ENCODE data around the gene C3orf80. TPM values are rescaled to one million over a fixed set of nuclear protein-coding genes. Genes with fewer than 3 reads are reported as not detected.
"Not testable (repeated sequence)": the region's sequence is repeated elsewhere in the genome, so short reads cannot be mapped to it uniquely, and the experiment has no call there.

Gene C3orf80
- total RNA-seq, 1 donor from 2014 or later: not detected

DNA sequence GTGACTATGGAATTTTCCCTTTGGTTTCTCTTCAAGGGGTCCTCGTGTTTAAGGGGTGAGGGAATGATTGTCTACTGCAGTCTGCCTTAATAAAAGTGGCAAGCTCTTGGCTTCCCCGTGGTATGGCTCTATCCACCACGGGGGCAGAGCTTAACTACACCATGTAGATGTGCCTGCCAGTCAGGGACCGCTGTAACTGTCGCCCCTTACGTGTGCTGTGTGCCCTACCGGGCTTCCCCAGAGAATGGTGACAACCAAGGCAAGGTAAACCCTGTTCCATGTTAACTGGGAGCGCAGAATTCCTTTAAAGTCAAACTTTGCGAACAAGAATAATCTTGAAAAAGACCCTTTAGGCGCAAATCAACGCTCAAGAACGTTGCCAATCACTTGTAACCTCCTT is 966 bp upstream of the C3orf80 start:
- TF ChIP-seq POLR2A (IDR thresholded peaks at IDR 0.05): no peak
- TF ChIP-seq, protein P1, sequence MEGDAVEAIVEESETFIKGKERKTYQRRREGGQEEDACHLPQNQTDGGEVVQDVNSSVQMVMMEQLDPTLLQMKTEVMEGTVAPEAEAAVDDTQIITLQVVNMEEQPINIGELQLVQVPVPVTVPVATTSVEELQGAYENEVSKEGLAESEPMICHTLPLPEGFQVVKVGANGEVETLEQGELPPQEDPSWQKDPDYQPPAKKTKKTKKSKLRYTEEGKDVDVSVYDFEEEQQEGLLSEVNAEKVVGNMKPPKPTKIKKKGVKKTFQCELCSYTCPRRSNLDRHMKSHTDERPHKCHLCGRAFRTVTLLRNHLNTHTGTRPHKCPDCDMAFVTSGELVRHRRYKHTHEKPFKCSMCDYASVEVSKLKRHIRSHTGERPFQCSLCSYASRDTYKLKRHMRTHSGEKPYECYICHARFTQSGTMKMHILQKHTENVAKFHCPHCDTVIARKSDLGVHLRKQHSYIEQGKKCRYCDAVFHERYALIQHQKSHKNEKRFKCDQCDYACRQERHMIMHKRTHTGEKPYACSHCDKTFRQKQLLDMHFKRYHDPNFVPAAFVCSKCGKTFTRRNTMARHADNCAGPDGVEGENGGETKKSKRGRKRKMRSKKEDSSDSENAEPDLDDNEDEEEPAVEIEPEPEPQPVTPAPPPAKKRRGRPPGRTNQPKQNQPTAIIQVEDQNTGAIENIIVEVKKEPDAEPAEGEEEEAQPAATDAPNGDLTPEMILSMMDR (IDR thresholded peaks at IDR 0.05): no peak
- no peak overlapping the region for H3K4me3 ChIP-seq
- no peaks in the 10 kb centered on the region for H3K9me3 ChIP-seq
- H3K27me3 ChIP-seq: no peaks in the 10 kb centered on the region
- no peaks in the 10 kb centered on the region for H3K36me3 ChIP-seq
- H3K4me1 ChIP-seq: peaks cover 30% of the 10 kb centered on the region
- DNase-seq (ENCODE audit: extremely low spot score in 2 of 2): no peak
- H3K27ac ChIP-seq: no peak overlapping the region
- intact Hi-C loops (cut with DNase I): loop anchor here (2.0 kb wide), 1 partner anchor 55 kb away; no protein-coding TSS in a partner anchor

DNA sequence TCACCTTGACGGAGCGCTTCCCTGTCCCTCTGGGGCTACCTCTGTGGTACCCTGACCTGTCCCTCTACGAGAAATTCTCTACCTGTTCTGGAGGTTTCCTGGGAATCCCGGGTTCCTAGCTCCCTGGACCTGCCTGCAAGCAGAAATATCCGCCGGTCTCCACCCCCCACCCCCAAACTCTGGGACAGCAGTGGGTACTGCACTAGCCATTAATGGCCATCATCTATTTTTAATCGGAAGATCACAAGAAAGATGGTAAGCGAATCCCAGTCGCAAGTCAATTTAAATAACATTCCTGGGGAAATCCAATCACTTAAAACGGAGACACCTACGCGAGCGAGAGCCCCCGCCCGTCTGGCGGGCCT is 429 bp upstream of the C3orf80 start:
- H3K9me3 ChIP-seq: no peaks in the 10 kb centered on the region
- no peak for DNase-seq (ENCODE audit: extremely low spot score in 2 of 2)
- H3K27me3 ChIP-seq: no peaks in the 10 kb centered on the region
- H3K36me3 ChIP-seq: no peaks in the 10 kb centered on the region
- intact Hi-C loops (cut with DNase I): loop anchor here (2.0 kb wide), 1 partner anchor 56 kb away; no protein-coding TSS in a partner anchor
- H3K4me3 ChIP-seq: peak overlapping the region; percentile 42 to 59
- no peak overlapping the region for H3K27ac ChIP-seq
- TF ChIP-seq POLR2AphosphoS5 (IDR thresholded peaks at IDR 0.05; ENCODE audit: insufficient read depth in 1 of 2, low read depth in 1 of 2) (no peak), POLR2A (IDR thresholded peaks at IDR 0.05) (no peak)
- TF ChIP-seq, protein P1 (IDR thresholded peaks at IDR 0.05): no peak
- peaks cover 30% of the 10 kb centered on the region for H3K4me1 ChIP-seq

DNA sequence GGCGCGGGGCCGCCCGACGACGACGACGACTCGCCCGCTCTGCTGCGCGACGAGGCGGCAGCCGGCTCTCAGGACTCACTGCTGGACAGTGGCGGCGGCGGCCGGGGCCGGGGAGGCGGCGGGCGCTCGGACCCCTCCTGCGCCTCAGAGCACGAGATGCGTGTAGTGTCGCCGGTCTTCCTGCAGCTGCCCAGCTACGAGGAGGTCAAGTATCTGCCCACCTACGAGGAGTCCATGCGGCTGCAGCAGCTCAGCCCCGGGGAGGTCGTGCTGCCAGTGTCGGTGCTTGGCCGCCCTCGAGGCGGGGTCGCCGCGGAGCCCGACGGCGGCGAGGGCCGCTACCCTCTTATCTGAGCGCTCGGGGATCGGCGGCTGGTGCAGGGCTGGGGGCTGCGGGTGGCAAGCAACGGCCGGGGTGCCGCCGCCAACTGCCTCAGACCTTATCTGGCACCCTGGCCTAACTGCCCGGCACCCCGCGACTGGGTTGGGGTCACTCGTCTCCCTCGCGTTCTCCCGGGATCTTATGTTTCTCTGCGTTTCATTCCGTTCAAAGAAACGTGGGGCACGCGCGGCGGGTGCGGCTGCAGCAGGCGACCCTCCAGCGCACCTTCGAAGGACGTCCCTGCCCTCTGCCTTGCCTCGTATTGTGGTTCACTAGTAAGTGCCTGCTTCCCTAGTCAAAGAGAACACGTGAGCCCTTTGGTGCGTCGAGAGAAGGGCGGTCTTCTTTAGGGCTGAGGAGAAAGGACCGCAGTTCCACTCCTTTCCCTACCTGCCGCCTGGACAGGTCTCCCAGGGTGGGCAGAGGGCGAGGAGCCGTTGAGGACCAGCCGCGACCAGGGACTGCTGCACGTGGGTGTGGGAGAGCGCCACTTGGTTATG is 1.0 kb downstream of the C3orf80 start:
- intact Hi-C loops (cut with DNase I): no loop called here
- Histone ChIP-seq H3K9me3 (no peaks in the 10 kb centered on the region), H3K4me1 (peaks cover 23% of the 10 kb centered on the region), H3K27ac (no peak overlapping the region), H3K36me3 (no peaks in the 10 kb centered on the region), H3K4me3 (peak overlapping the region; percentile 42 to 59), H3K27me3 (no peaks in the 10 kb centered on the region)
- DNase-seq (ENCODE audit: extremely low spot score in 2 of 2): no peak
- TF ChIP-seq POLR2A (IDR thresholded peaks at IDR 0.05): no peak
- TF ChIP-seq, protein P1 (IDR thresholded peaks at IDR 0.05): no peak
- no peak for TF ChIP-seq POLR2AphosphoS5 (IDR thresholded peaks at IDR 0.05; ENCODE audit: insufficient read depth in 1 of 2, low read depth in 1 of 2)

DNA sequence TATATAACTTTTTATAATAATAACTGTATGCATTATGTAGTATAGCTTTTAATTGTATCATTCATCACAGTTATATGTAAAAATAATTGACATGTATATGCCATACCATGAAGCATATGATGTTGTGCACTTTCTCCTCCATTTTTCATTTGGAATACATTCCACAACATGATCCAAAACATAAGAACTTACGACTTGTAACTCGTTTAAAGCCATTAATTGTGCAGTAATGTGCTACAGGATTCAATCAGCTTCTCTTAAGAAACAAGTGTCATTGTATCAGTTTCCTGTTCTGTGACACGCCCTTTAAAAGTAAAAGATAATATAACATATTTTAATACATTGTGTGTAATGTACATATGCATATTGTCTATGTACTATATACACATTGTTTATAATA is 2.2 kb downstream of the C3orf80 start:
- no peaks in the 10 kb centered on the region for H3K9me3 ChIP-seq
- no peaks in the 10 kb centered on the region for H3K27me3 ChIP-seq
- TF ChIP-seq, protein P1 (IDR thresholded peaks at IDR 0.05): no peak
- TF ChIP-seq POLR2AphosphoS5 (IDR thresholded peaks at IDR 0.05; ENCODE audit: insufficient read depth in 1 of 2, low read depth in 1 of 2) (no peak), POLR2A (IDR thresholded peaks at IDR 0.05) (no peak)
- no peak overlapping the region for H3K4me3 ChIP-seq
- intact Hi-C loops (cut with DNase I): no loop called here
- H3K4me1 ChIP-seq: peaks cover 23% of the 10 kb centered on the region
- H3K27ac ChIP-seq: no peak overlapping the region
- DNase-seq (ENCODE audit: extremely low spot score in 2 of 2): no peak
- H3K36me3 ChIP-seq: no peaks in the 10 kb centered on the region

DNA sequence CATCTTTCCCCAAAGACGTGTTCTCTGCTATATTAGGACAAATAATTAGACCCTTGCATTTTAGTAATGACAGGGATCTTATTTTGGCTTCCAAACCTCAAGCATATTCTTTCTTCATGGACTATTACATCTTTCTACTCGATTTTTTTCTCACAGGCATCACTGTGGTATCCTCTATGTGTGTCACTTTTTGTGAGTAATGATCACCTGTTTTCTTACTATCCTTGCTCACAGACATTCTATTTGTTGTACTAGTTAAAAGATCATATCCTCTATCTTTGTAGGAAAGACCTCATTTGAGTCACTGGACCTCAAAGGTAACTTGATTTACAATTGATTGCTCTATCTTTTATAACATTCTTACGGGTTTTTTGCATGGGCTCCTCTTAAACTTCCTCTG is 6.8 kb downstream of the C3orf80 start:
- Histone ChIP-seq H3K36me3 (no peaks in the 10 kb centered on the region), H3K4me3 (no peak overlapping the region), H3K9me3 (no peaks in the 10 kb centered on the region), H3K27ac (no peak overlapping the region), H3K4me1 (no peaks in the 10 kb centered on the region), H3K27me3 (no peaks in the 10 kb centered on the region)
- TF ChIP-seq POLR2A (IDR thresholded peaks at IDR 0.05) (no peak), POLR2AphosphoS5 (IDR thresholded peaks at IDR 0.05; ENCODE audit: insufficient read depth in 1 of 2, low read depth in 1 of 2) (no peak)
- TF ChIP-seq, protein P1 (IDR thresholded peaks at IDR 0.05): no peak
- no peak for DNase-seq (ENCODE audit: extremely low spot score in 2 of 2)
- intact Hi-C loops (cut with DNase I): no loop called here

DNA sequence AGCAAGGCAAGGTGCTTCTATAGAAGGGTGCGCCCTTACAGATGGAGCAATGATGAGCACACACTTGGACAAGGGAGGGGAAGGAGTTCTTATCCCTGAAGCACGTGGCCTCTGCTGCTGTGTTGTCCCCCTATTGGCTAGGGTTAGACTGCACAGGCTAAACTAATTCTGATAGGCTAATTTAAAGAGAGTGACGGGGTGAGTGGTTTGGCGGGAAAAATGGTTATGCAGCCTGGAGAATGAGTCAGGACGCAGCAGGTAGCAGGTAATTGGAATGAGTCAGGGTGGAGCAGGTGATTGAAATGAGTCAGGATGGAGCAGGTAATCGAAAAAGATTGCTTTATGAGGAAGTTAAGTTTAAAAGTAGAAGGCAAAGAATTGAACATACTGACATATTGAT is 15.5 kb downstream of the C3orf80 start:
- H3K9me3 ChIP-seq; DNase-seq (ENCODE audit: extremely low spot score in 2 of 2); H3K36me3 ChIP-seq; intact Hi-C loops (cut with DNase I); H3K4me3 ChIP-seq; H3K4me1 ChIP-seq; H3K27me3 ChIP-seq; H3K27ac ChIP-seq: not testable (repeated sequence)

Measured in vagina (tissue), 2 donors.